ENCODE results near the gene WDR5.

WDR5 gene

GRCh38 chr9:134205672-134206310, 69.9 kb downstream of the WDR5 start (continued):
- TF ChIP-seq PRDM6 (tag by site-specific recombination; IDR thresholded peaks at IDR 0.05) = peak; percentile 74; the same call in 1 of the 2 replicates
- no peak for TF ChIP-seq SCRT2 (tag by site-specific recombination; IDR thresholded peaks at IDR 0.05)
- no peak for TF ChIP-seq ZFP41 (tag by site-specific recombination; IDR thresholded peaks at IDR 0.05; ENCODE audit: borderline replicate concordance)
- TF ChIP-seq ZBTB21 (tag by site-specific recombination; IDR thresholded peaks at IDR 0.05) = peak; percentile 91
- TF ChIP-seq ZNF366 (tag by site-specific recombination; conservative IDR thresholded peaks at IDR 0.05) = 0 out of 2 replicates have a peak, but pooled peaks have one; percentile 46
- no peak for TF ChIP-seq PRDM1 (tag by site-specific recombination; IDR thresholded peaks at IDR 0.05)
- TF ChIP-seq ATF2 (tag by site-specific recombination; IDR thresholded peaks at IDR 0.05; ENCODE audit: low read depth) = peak; percentile 97
- TF ChIP-seq ZNF626 (tag by site-specific recombination; IDR thresholded peaks at IDR 0.05) = no peak
- peak; percentile 88; the same call in 1 of the 2 replicates for TF ChIP-seq ZNF660 (tag by site-specific recombination; IDR thresholded peaks at IDR 0.05)
- no peak for TF ChIP-seq ZNF146 (tag by site-specific recombination; IDR thresholded peaks at IDR 0.05)
- TF ChIP-seq ZBTB20 (tag by site-specific recombination; IDR thresholded peaks at IDR 0.05) = peak; percentile 53; the same call in 1 of the 2 replicates
- TF ChIP-seq ZNF324 (tag by site-specific recombination; IDR thresholded peaks at IDR 0.05) = peak; percentile 25; the same call in 1 of the 2 replicates
- no peak for TF ChIP-seq REPIN1 (tag by site-specific recombination; IDR thresholded peaks at IDR 0.05; ENCODE audit: low read depth)
- peak; percentile 37; the same call in 1 of the 2 replicates for TF ChIP-seq SP7 (tag by site-specific recombination; IDR thresholded peaks at IDR 0.05)

- CTCF ChIA-PET = interaction anchor here (0.6 kb wide), 1 partner anchor 1755 kb away, joined by 5 read pairs; the partner anchor contains the start of gene UBAC1
- no peak overlapping the region for H3K27ac ChIP-seq (ENCODE audit: extremely low read depth, low read depth, low read length)
- no peaks in the 10 kb centered on the region for H3K9me3 ChIP-seq (ENCODE audit: control insufficient read depth, insufficient read depth, low read depth, low read length)
- H3K36me3 ChIP-seq (ENCODE audit: control insufficient read depth in 2 of 2, insufficient read depth in 1 of 2, low read length in 2 of 2) = no peaks in the 10 kb centered on the region
- POLR2A ChIA-PET = no interaction called here
- no peak overlapping the region for H3K4me3 ChIP-seq (ENCODE audit: low read depth, low read length)
- H3K4me1 ChIP-seq (ENCODE audit: control insufficient read depth, insufficient read depth, low read length) = no peaks in the 10 kb centered on the region
- peak; percentile 6; the same call in 1 of the 2 replicates for TF ChIP-seq SP7 (tag by site-specific recombination; IDR thresholded peaks at IDR 0.05)
- TF ChIP-seq EGR2 (tag by site-specific recombination; IDR thresholded peaks at IDR 0.05; ENCODE audit: low read depth) = no peak
- no peak for TF ChIP-seq ZNF654 (tag by site-specific recombination; IDR thresholded peaks at IDR 0.05; ENCODE audit: low read depth)
- TF ChIP-seq ZFP69B (tag by site-specific recombination; IDR thresholded peaks at IDR 0.05) = peak; percentile 74
- TF ChIP-seq ZBTB48 (tag by site-specific recombination; IDR thresholded peaks at IDR 0.05) = peak; percentile 79
- TF ChIP-seq ZNF324 (tag by site-specific recombination; IDR thresholded peaks at IDR 0.05) = 0 out of 2 replicates have a peak, but pooled peaks have one; percentile 9
- TF ChIP-seq ZNF274 (IDR thresholded peaks at IDR 0.05; ENCODE audit: low read length) = no peak
- TF ChIP-seq ZNF274 (tag by site-specific recombination; IDR thresholded peaks at IDR 0.05; ENCODE audit: borderline replicate concordance) = no peak
- TF ChIP-seq YY2 (tag by site-specific recombination; IDR thresholded peaks at IDR 0.05) = peak; percentile 71
- TF ChIP-seq ZEB2 (tag by site-specific recombination; IDR thresholded peaks at IDR 0.05) = peak; percentile 6
- TF ChIP-seq ZNF692 (tag by site-specific recombination; IDR thresholded peaks at IDR 0.05) = 0 out of 2 replicates have a peak, but pooled peaks have one; percentile 62
- 0 out of 2 replicates have a peak, but pooled peaks have one; percentile 14 for TF ChIP-seq GLIS2 (tag by site-specific recombination; IDR thresholded peaks at IDR 0.05)
- TF ChIP-seq PATZ1 (tag by site-specific recombination; IDR thresholded peaks at IDR 0.05) = peak; percentile 70
- TF ChIP-seq ZNF354C (tag by site-specific recombination; IDR thresholded peaks at IDR 0.05; ENCODE audit: borderline replicate concordance, low read depth) = no peak
- TF ChIP-seq GLIS1 (tag by site-specific recombination; IDR thresholded peaks at IDR 0.05) = peak; percentile 17; the same call in 1 of the 2 replicates
Observed at GRCh38 chr9:134206311-134207300, 70.7 kb downstream of the WDR5 start.
